Naive thymus-derived CD4-positive, alpha-beta T cell (primary cell): Measurements from ENCODE around the gene ZNF608. TPM values are rescaled to one million over a fixed set of nuclear protein-coding genes. Genes with fewer than 3 reads are reported as not detected.

Source experiments
- ATAC-seq: fragments of 150-1000 bp; cut with Tn5 transposase; 2 replicates; pipeline ENCODE4 v1.10.0; 2021; ENCODE audit warnings: mild to moderate bottlenecking, moderate library complexity
- CTCF ChIA-PET: fragments of 350-600 bp; sonication (Branson Sonifier 250); formaldehyde crosslinking; loops from one replicate; lab custom pipeline; 2021; ENCODE audit warnings: antibody characterized with exemption; lab: Charles Lee
- POLR2A ChIA-PET: fragments of 350-600 bp; sonication (Branson Sonifier 250); formaldehyde crosslinking; loops from one replicate; lab custom pipeline; 2021; ENCODE audit warnings: antibody characterized with exemption, inconsistent platforms; lab: Charles Lee
- DNase-seq, 9 donors: peaks; one replicate each; pipeline versions ENCODE4 v3.0.0 to v3.0.0-alpha.2; 2020 to 2022; ENCODE audit warnings: mixed read lengths in 1 of 9
- H3K27ac ChIP-seq: one replicate; pipeline ENCODE4 v1.7.0; 2013; ENCODE audit warnings: mild to moderate bottlenecking, low read depth, low read length, moderate library complexity
- H3K27me3 ChIP-seq, 2 donors: one replicate each; pipeline ENCODE4 v1.7.0; 2013; ENCODE audit warnings: low read length in 2 of 2, mild to moderate bottlenecking in 2 of 2, moderate library complexity in 2 of 2; ENCODE audit not compliant: control insufficient read depth in 2 of 2, insufficient read depth in 2 of 2
- H3K36me3 ChIP-seq, 3 experiments: 1 replicate in 2 of 3; 2 replicates in 1 of 3; pipeline ENCODE4 v1.7.0; 2013; ENCODE audit warnings: low read length in 3 of 3, mild to moderate bottlenecking in 3 of 3, moderate library complexity in 1 of 3; ENCODE audit not compliant: insufficient read depth in 3 of 3, control insufficient read depth in 2 of 3
- H3K4me1 ChIP-seq, 2 donors: one replicate each; pipeline ENCODE4 v1.7.0; 2013; ENCODE audit warnings: low read length in 2 of 2, mild to moderate bottlenecking in 2 of 2, moderate library complexity in 1 of 2; ENCODE audit not compliant: control insufficient read depth in 2 of 2, insufficient read depth in 2 of 2
- H3K4me3 ChIP-seq: 2 replicates; pipeline ENCODE4 v1.7.0; 2013; ENCODE audit warnings: mild to moderate bottlenecking, low read length
- H3K9me3 ChIP-seq, 3 experiments: 1 replicate in 2 of 3; 2 replicates in 1 of 3; pipeline ENCODE4 v1.7.0; 2013; ENCODE audit warnings: low read length in 3 of 3; ENCODE audit not compliant: control insufficient read depth in 2 of 3
- H3K27ac Mint-ChIP-seq, 9 donors: one replicate each; pipeline ENCODE4 v1.8.0; 2020 to 2022; ENCODE audit warnings: mixed read lengths in 9 of 9, mild to moderate bottlenecking in 8 of 9, moderate library complexity in 5 of 9, inconsistent platforms in 2 of 9
- H3K27me3 Mint-ChIP-seq, 5 donors: one replicate each; pipeline ENCODE4 v1.8.0; 2021 to 2022; ENCODE audit warnings: mixed read lengths in 5 of 5, mild to moderate bottlenecking in 1 of 5
- H3K36me3 Mint-ChIP-seq, 5 donors: one replicate each; pipeline ENCODE4 v1.8.0; 2020 to 2022; ENCODE audit warnings: mixed read lengths in 5 of 5, mild to moderate bottlenecking in 3 of 5, inconsistent platforms in 1 of 5
- H3K4me1 Mint-ChIP-seq, 7 donors: one replicate each; pipeline ENCODE4 v1.8.0; 2020 to 2022; ENCODE audit warnings: mixed read lengths in 7 of 7, mild to moderate bottlenecking in 3 of 7, inconsistent platforms in 1 of 7
- H3K4me3 Mint-ChIP-seq, 10 donors: one replicate each; pipeline ENCODE4 v1.8.0; 2020 to 2022; ENCODE audit warnings: mild to moderate bottlenecking in 10 of 10, mixed read lengths in 10 of 10, moderate library complexity in 6 of 10, inconsistent platforms in 2 of 10
- H3K9me3 Mint-ChIP-seq, 11 donors: one replicate each; pipeline ENCODE4 v1.8.0; 2020 to 2022; ENCODE audit warnings: mixed read lengths in 11 of 11, mild to moderate bottlenecking in 4 of 11, inconsistent platforms in 1 of 11, moderate library complexity in 1 of 11
- intact Hi-C, 2 donors: fragments of 100-400 bp; cut with micrococcal nuclease; formaldehyde crosslinking; loops; one replicate each; pipeline ENCODE4 v1.15.1; 2023
- polyA plus RNA-seq, 2 donors: library from polyadenylated mRNA; unstranded; fragments of 300-500 nt; fragmentation: Illumina TruSeq; gene quantifications; one replicate each; pipeline ENCODE4 v1.2.3, GENCODE V29; 2021
- total RNA-seq, 6 experiments: library from RNA in 5 of 6; stranded (reverse) in 5 of 6; gene quantifications; 1 replicate in 5 of 6; 2 replicates in 1 of 6; pipeline ENCODE4 v1.2.3 and lab custom pipeline; 2021 to 2026

ZNF608 gene
- total and polyA plus RNA-seq, 7 experiments from 2014 or later = 0.90 to 1.5 TPM; not detected in 5

- Histone ChIP-seq H3K27ac (no peak overlapping the region), H3K27me3 (peaks cover 0 to 19% of the 10 kb centered on the region in 2 donors), H3K4me1 (peaks cover 0 to 6% of the 10 kb centered on the region in 2 donors), H3K9me3 (no peaks in the 10 kb centered on the region), H3K36me3 (no peaks in the 10 kb centered on the region), H3K4me3 (no peak overlapping the region)
- peaks cover 13 to 59% (median 22%) of the 10 kb centered on the region in 5 donors for H3K27me3 Mint-ChIP-seq
- ATAC-seq (peak; percentile 26), DNase-seq (no peak)
- peak overlapping the region; percentile 47 to 79 (median 61) for H3K4me3 Mint-ChIP-seq
- peak overlapping the region in 1 of 9 donors; percentile 25 for H3K27ac Mint-ChIP-seq
- intact Hi-C loops = loop anchor here in 1 of 2 donors (10.0 kb wide), 1 partner anchor 102 kb away; no protein-coding TSS in a partner anchor
- no peaks in the 10 kb centered on the region for H3K36me3 Mint-ChIP-seq
- ChIA-PET POLR2A (no interaction called here), CTCF (no interaction called here)
- peaks cover 0 to 14% (median 2%) of the 10 kb centered on the region in 11 donors for H3K9me3 Mint-ChIP-seq
- H3K4me1 Mint-ChIP-seq = peaks cover 0 to 36% (median 34%) of the 10 kb centered on the region in 7 donors
These were observed 714 bp upstream of the ZNF608 start for GRCh38 chr5:124746916-124747790.

- Histone ChIP-seq H3K9me3 (no peaks in the 10 kb centered on the region), H3K4me3 (no peak overlapping the region), H3K36me3 (no peaks in the 10 kb centered on the region), H3K27ac (no peak overlapping the region), H3K4me1 (peaks cover 0 to 6% of the 10 kb centered on the region in 2 donors), H3K27me3 (peaks cover 0 to 19% of the 10 kb centered on the region in 2 donors)
- Mint-ChIP-seq H3K27me3 (peaks cover under 1 to 45% (median 18%) of the 10 kb centered on the region in 5 donors), H3K4me3 (no peak overlapping the region), H3K27ac (no peak overlapping the region), H3K36me3 (no peaks in the 10 kb centered on the region), H3K9me3 (peaks cover 0 to 8% (median 0%) of the 10 kb centered on the region in 11 donors), H3K4me1 (peaks cover 0 to 36% (median 34%) of the 10 kb centered on the region in 7 donors)
- POLR2A ChIA-PET = no interaction called here
- no peak for ATAC-seq
- no peak for DNase-seq
- intact Hi-C loops = loop anchor here in 1 of 2 donors (10.0 kb wide), 1 partner anchor 100 kb away; no protein-coding TSS in a partner anchor
- CTCF ChIA-PET = no interaction called here
These were observed 1.2 kb downstream of the ZNF608 start for GRCh38 chr5:124745007-124745927.

- H3K4me3 ChIP-seq = no peak overlapping the region
- no peak overlapping the region for H3K4me3 Mint-ChIP-seq
- H3K27ac ChIP-seq = no peak overlapping the region
- H3K4me1 ChIP-seq = peaks cover 0 to 6% of the 10 kb centered on the region in 2 donors
- peaks cover 0 to 10% (median 1%) of the 10 kb centered on the region in 11 donors for H3K9me3 Mint-ChIP-seq
- no peak overlapping the region for H3K27ac Mint-ChIP-seq
- peaks cover 0 to 19% of the 10 kb centered on the region in 2 donors for H3K27me3 ChIP-seq
- H3K27me3 Mint-ChIP-seq = peaks cover 5 to 48% (median 12%) of the 10 kb centered on the region in 5 donors
- no peaks in the 10 kb centered on the region for H3K36me3 Mint-ChIP-seq
- ATAC-seq (no peak), DNase-seq (no peak)
- intact Hi-C loops = loop anchor here in 1 of 2 donors (10.0 kb wide), 1 partner anchor 100 kb away; no protein-coding TSS in a partner anchor
- POLR2A ChIA-PET = no interaction called here
- no peaks in the 10 kb centered on the region for H3K9me3 ChIP-seq
- H3K4me1 Mint-ChIP-seq = peaks cover 0 to 36% (median 34%) of the 10 kb centered on the region in 7 donors
- no peaks in the 10 kb centered on the region for H3K36me3 ChIP-seq
- CTCF ChIA-PET = no interaction called here
These were observed 2.1 kb downstream of the ZNF608 start for GRCh38 chr5:124744170-124744971.

GRCh38 chr5:124743602-124744169 lies 2.8 kb downstream of the ZNF608 start:
- DNase-seq (no peak), ATAC-seq (no peak)
- peaks cover 0 to 10% (median under 1%) of the 10 kb centered on the region in 11 donors for H3K9me3 Mint-ChIP-seq
- peaks cover 0 to 15% of the 10 kb centered on the region in 2 donors for H3K27me3 ChIP-seq
- H3K36me3 ChIP-seq = no peaks in the 10 kb centered on the region
- peaks cover 5 to 41% (median 9%) of the 10 kb centered on the region in 5 donors for H3K27me3 Mint-ChIP-seq
- no peak overlapping the region for H3K4me3 Mint-ChIP-seq
- peaks cover 0 to 6% of the 10 kb centered on the region in 2 donors for H3K4me1 ChIP-seq
- no peak overlapping the region for H3K27ac ChIP-seq
- H3K4me1 Mint-ChIP-seq = peaks cover 0 to 29% (median 27%) of the 10 kb centered on the region in 7 donors
- intact Hi-C loops = loop anchor here in 1 of 2 donors (10.0 kb wide), 1 partner anchor 99 kb away; no protein-coding TSS in a partner anchor
- ChIA-PET POLR2A (no interaction called here), CTCF (no interaction called here)
- H3K9me3 ChIP-seq = no peaks in the 10 kb centered on the region
- no peak overlapping the region for H3K27ac Mint-ChIP-seq
- no peak overlapping the region for H3K4me3 ChIP-seq
- H3K36me3 Mint-ChIP-seq = no peaks in the 10 kb centered on the region

- Histone ChIP-seq H3K27me3 (peaks cover 0 to 10% of the 10 kb centered on the region in 2 donors), H3K36me3 (no peaks in the 10 kb centered on the region), H3K9me3 (no peaks in the 10 kb centered on the region), H3K4me1 (peaks cover 0 to 4% of the 10 kb centered on the region in 2 donors), H3K4me3 (no peak overlapping the region), H3K27ac (no peak overlapping the region)
- ChIA-PET POLR2A (no interaction called here), CTCF (no interaction called here)
- Mint-ChIP-seq H3K27me3 (peaks cover 4 to 37% (median 13%) of the 10 kb centered on the region in 5 donors), H3K4me1 (peaks cover 0 to 23% (median 22%) of the 10 kb centered on the region in 7 donors), H3K4me3 (no peak overlapping the region), H3K9me3 (peaks cover 0 to 11% (median 0%) of the 10 kb centered on the region in 11 donors), H3K27ac (no peak overlapping the region), H3K36me3 (no peaks in the 10 kb centered on the region)
- intact Hi-C loops = loop anchor here in 1 of 2 donors (10.0 kb wide), 1 partner anchor 98 kb away; no protein-coding TSS in a partner anchor
- ATAC-seq (no peak), DNase-seq (no peak)
These were observed 3.3 kb downstream of the ZNF608 start for GRCh38 chr5:124742983-124743601.
